Activated CD8-positive, alpha-beta memory T cell treated with anti-CD3 and anti-CD28 coated beads for 36 hours (primary cell): ENCODE data around the gene NKD2. TPM values are rescaled to one million over a fixed set of nuclear protein-coding genes. Genes with fewer than 3 reads are reported as not detected.
"Not testable (repeated sequence)": the region's sequence is repeated elsewhere in the genome, so short reads cannot be mapped to it uniquely, and the experiment has no call there.

ENCODE experiments used
- CTCF ChIA-PET: fragments of 350-600 bp; sonication (Branson Sonifier 250); formaldehyde crosslinking; loops from one replicate; lab custom pipeline; 2021; ENCODE audit warnings: antibody characterized with exemption; lab: Charles Lee
- POLR2A ChIA-PET: fragments of 350-600 bp; sonication (Branson Sonifier 250); formaldehyde crosslinking; loops from one replicate; lab custom pipeline; 2021; ENCODE audit warnings: antibody characterized with exemption; lab: Charles Lee
- total RNA-seq, 2 experiments: library from RNA; stranded (reverse); gene quantifications; one replicate each; pipeline ENCODE4 v1.2.3, GENCODE V29; 2021

NKD2 gene
- total RNA-seq, 2 experiments from 2014 or later, result 0.40 to 0.59 TPM

- ChIA-PET CTCF (no interaction called here), POLR2A (no interaction called here)
These were observed 10.9 kb upstream of the NKD2 start for GRCh38 chr5:997711-998110.

GRCh38 chr5:998246-999031, 10.2 kb upstream of the NKD2 start:
- POLR2A ChIA-PET, result no interaction called here

GRCh38 chr5:999032-999501, 9.5 kb upstream of the NKD2 start:
- CTCF ChIA-PET, result no interaction called here
- POLR2A ChIA-PET, result no interaction called here

More at GRCh38 chr5:998246-999031, 10.2 kb upstream of the NKD2 start:
- CTCF ChIA-PET, result no interaction called here

DNA sequence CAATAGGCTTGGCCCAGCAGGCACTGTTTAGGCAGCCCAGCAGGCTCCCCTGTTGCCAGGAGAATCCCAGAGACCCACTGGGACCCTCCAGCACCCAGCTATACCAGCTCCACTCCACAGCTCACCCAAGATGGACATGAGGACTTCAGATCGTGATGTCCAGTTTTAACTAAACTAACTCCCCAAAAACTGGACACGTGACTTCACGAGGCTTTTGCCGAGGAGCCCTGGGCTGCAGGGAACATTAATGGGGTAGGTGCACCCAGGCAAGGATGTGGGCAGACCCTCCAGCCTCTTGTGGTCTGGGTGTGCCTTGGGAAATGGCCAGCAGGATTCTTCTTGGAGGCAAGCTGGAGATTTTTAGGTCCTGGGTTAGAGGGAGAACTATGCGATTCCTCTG, 8.9 kb upstream of the NKD2 start:
- CTCF ChIA-PET, result no interaction called here
- POLR2A ChIA-PET, result no interaction called here

DNA sequence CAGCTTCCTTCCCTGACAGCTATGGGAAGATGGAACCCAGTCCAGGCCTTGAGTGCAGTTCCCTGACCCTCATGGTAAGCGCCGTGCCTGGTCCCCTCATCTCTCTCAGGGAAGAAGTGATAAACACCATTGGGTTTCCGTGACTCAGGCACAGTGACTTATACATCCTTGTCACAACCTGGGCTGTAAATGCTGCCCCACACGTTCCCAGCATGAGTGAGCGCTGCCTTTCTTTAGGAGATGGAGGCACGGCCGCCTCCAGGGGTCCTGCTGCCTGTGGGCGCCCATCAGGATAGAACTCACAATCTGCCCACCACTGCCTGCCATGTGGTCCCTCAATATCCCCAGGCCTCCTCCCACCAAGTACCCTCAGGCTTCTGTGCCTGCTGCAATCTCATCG, 8.3 kb upstream of the NKD2 start:
- ChIA-PET POLR2A (no interaction called here), CTCF (no interaction called here)

DNA sequence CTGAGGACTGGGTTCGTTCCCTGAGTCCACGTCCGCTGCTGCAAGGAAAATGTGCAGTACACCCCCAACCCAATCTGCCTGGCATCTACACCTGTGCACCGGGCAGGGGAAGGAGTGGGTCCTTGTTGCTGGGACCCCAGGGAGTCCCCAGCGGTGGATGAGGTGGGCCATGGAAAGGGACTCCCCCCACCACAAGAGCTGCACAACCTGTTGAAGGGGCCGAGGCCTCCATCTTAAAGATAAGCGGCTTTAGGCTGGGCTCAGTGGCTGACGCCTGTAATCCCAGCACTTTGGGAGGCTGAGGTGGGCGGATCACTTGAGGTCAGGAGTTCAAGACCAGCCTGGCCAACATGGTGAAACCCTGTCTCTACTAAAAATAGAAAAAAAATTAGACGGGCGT, 7.8 kb upstream of the NKD2 start:
- POLR2A ChIA-PET, CTCF ChIA-PET: not testable (repeated sequence)

DNA sequence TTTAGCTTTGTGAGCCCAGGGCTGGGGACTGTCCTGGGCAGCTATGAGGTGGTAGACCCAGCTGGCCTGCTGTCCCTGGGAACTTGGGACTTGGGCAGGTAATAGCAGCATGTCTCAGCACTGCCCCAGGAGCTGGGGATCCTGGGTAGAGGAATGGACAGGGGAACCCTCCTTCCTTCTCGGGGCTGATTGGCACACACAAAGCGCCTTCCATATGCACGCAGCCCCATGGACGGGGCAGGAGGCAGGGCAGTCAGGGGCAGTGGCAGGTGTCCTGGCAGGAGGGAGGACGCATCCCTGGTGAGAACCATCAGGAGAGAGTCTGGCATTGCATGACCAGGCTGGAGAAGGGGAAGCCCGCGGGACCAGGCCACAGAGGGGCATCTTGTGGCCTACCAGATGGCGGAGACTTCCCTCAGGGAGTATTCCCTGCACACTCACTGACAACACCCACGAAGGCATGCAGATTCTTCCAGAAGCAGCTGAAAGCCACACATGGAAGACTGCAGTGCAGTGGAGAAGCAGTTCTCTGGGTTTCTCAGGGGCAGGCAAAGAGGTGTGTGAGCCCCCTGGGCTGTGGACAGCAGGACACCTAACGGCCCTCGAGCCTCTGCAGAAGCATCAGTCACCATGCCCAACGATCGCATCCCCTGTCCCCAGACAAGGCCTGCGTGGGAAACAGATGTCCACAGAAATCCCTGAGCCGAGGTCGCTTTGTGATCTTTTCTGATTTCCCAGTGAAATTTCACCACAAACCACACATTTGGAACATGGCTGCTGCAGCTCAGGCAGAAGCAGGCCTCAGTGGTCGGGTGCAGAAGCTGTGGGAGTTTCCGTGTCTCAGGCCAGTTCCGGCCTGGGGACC, 7.0 kb upstream of the NKD2 start:
- POLR2A ChIA-PET, result no interaction called here
- CTCF ChIA-PET, result no interaction called here

GRCh38 chr5:1002271-1002546, 6.4 kb upstream of the NKD2 start:
- ChIA-PET POLR2A (no interaction called here), CTCF (no interaction called here)

- ChIA-PET CTCF (no interaction called here), POLR2A (no interaction called here)
These were observed 5.8 kb upstream of the NKD2 start for GRCh38 chr5:1002836-1003235.

DNA sequence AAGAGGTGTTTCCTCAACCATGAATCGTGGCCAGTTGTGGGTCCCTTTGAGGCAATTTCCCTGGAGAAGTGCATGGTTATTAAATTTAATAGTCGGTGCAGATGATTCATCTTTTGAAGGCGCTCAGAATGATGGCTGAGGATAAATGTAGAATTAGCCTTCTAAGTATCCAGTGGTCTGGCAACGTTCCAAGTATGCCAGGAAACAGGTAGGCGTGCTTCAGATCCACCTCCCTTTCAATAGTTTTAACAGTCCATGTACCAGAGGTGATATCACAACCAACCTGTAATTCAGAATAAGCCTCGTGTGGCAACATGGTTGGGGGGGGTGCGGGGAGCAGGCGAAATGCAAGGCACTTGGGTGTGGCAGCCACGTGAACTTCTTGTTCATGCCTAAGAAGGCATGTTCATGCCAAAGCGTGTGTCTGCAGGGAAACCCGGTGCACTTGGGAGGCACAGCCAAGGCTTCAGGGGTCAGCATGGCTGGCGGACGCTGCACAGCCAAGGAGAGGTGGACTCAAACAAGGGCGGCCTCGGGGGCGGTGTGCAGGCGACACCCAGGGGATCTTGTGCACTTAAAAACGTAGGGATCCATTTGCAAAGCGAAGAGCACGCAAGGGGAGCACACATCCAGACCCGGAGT, 5.2 kb upstream of the NKD2 start:
- CTCF ChIA-PET, result no interaction called here
- POLR2A ChIA-PET, result no interaction called here

DNA sequence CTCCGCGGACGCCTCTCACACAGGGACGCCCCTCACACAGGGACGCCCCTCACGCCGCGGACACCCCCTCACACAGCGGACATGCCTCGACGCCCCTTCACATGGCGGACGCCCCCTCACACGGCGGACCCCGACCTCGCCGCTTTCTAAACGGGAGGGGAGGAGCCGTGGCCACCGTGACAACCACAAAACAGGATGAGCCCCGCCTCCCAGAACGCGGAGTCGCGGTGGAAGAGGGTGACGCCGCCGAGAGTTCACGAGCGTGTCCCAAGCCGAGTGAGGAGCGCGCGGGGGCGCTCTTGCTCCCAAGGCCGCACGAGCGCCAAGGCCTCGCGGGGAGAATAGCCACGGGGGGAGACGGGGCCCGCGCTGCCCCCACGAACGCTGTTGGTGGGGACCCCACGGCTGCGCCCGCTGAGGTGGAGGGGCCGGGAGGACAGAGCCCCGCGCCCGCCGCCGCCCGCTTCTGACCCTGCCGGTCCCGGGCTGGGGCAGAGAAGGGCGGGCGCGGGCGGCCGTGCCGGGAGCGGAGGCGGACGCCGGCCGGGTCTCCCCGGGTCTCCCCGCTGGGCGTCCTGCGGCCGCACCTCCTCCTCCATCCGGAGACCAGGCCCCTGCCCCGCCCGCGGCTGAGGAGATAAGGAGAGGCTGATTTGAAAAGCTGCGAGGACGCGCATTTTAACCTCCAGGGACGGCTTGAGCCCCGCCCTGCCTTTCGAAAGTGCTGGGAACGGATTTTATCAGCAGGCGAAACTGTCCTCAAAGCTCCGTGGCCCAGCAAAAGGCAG, 3.9 kb upstream of the NKD2 start:
- CTCF ChIA-PET, result no interaction called here
- POLR2A ChIA-PET, result no interaction called here

GRCh38 chr5:1005249-1005851, 3.3 kb upstream of the NKD2 start:
- CTCF ChIA-PET, result interaction anchor here (0.5 kb wide), 1 partner anchor 15 kb away, joined by 3 read pairs; no protein-coding TSS in a partner anchor

GRCh38 chr5:1005904-1006655, 2.5 kb upstream of the NKD2 start:
- POLR2A ChIA-PET, result no interaction called here
- CTCF ChIA-PET, result interaction anchor here (0.5 kb wide), 1 partner anchor 14 kb away, joined by 3 read pairs; no protein-coding TSS in a partner anchor

More at GRCh38 chr5:1005249-1005851, 3.3 kb upstream of the NKD2 start:
- POLR2A ChIA-PET, result no interaction called here

GRCh38 chr5:1006656-1007071, 1.9 kb upstream of the NKD2 start:
- ChIA-PET CTCF (no interaction called here), POLR2A (no interaction called here)

GRCh38 chr5:1007221-1007680, 1.4 kb upstream of the NKD2 start:
- POLR2A ChIA-PET, result no interaction called here
- CTCF ChIA-PET, result no interaction called here

GRCh38 chr5:1007681-1008450, 736 bp upstream of the NKD2 start:
- POLR2A ChIA-PET, result no interaction called here
- CTCF ChIA-PET, result no interaction called here

DNA sequence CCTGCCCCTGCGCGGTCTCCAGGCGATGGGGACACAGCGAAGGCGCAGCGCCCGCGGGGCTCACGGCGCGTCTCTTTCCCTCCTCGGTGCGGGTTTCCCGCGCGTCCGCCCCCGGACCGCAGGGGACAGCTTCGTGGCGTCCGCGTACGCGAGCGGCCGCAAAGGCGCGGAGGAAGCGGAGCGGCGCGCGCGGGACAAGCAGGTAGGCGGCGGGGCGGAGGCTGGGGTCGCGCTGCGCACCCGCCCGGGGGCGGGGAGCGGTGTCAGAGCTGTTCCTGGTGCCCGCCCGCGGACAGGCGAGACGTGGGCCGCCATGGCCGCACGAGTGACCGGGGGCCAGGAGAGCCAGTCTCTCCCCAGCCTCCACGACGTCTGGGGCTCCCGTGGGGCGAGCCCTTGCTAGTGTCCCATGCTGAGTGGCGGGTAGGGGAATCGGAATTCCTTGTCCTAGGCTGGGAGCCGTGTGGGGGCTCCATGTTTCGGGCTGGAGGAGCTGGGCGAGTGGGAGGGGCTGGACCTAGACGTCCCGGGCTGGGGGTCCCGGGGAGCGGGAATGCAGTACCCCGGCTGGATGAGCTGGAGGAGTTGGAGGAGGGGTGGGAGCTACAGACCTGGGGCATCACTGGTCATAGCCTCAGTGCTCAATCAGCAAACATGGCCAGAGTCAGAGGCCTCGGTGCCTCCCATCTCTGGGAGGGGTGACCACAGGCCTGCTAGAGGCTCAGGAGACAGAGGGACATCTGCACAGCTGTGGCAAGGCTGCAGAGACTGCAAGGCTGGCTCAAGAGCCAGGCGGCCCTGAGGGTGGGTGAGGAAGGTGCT, 968 bp downstream of the NKD2 start:
- ChIA-PET CTCF (interaction anchor here (1.2 kb wide), 1 partner anchor 9 kb away, joined by 3 read pairs; no protein-coding TSS in a partner anchor), POLR2A (no interaction called here)
